GM12892 (cell line): Measurements from ENCODE around the gene WDR64.

Experiments
- POLR2A ChIP-seq: IDR thresholded peaks from 2 replicates; pipeline ENCODE4 v1.6.1; 2011; ENCODE audit warnings: low read depth, low read length, control low read depth
- POLR2AphosphoS5 ChIP-seq: IDR thresholded peaks from 2 replicates; pipeline ENCODE4 v1.6.1; 2011; ENCODE audit warnings: low read depth, low read length, control low read depth

DNA sequence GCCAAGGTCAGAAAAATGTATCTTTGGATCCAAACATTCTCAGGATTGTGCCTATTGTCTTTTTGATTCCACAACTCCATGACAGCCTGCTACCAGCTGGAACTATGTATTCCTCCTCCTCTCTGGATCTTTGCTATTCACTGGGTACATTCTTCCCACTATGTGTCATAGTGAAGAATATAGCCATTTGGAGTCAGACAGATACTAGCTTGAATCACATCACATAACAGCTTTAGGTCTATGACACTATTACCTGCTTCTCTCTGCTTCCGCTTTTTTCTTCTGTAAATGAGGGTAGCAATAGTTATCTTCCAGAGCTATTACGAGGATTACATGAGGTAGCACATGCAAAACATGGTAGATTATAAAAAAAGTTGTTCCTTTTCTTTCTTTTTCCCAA is 190.5 kb downstream of the WDR64 start:
- TF ChIP-seq POLR2AphosphoS5 (no peak), POLR2A (no peak)
